ENCODE data around the gene CMSS1.

- no peak for TF ChIP-seq NR3C1 (CRISPR knock-in tag; conservative IDR thresholded peaks at IDR 0.05; ENCODE audit: low read depth)
- no peak for TF ChIP-seq SOX15 (CRISPR knock-in tag; IDR thresholded peaks at IDR 0.05)
- no peak for TF ChIP-seq ATF3 (CRISPR knock-in tag; conservative IDR thresholded peaks at IDR 0.05)
- TF ChIP-seq CTCF (IDR thresholded peaks at IDR 0.05), result no peak
- TF ChIP-seq TCF7 (CRISPR knock-in tag; IDR thresholded peaks at IDR 0.05; ENCODE audit: low read depth), result no peak
- no peak for TF ChIP-seq FOXJ3 (CRISPR knock-in tag; IDR thresholded peaks at IDR 0.05; ENCODE audit: borderline replicate concordance)
- TF ChIP-seq ESRRA (CRISPR knock-in tag; IDR thresholded peaks at IDR 0.05; ENCODE audit: borderline replicate concordance), result no peak
- TF ChIP-seq SMAD3 (CRISPR knock-in tag; IDR thresholded peaks at IDR 0.05; ENCODE audit: borderline replicate concordance), result no peak
- TF ChIP-seq EMX1 (CRISPR knock-in tag; IDR thresholded peaks at IDR 0.05), result no peak
- TF ChIP-seq PRDM15 (CRISPR knock-in tag; IDR thresholded peaks at IDR 0.05), result no peak
Measured at GRCh38 chr3:100108464-100109079, 290.9 kb downstream of the CMSS1 start.
